Endothelial cell (in vitro differentiated cells): ENCODE results near the gene NSMF. TPM values are rescaled to one million over a fixed set of nuclear protein-coding genes. Genes with fewer than 3 reads are reported as not detected.

Experiments used
- DNase-seq: peaks from one replicate; pipeline ENCODE4 v3.0.0; 2021; ENCODE audit warnings: low spot score
- H3K27ac Mint-ChIP-seq: one replicate; pipeline ENCODE4 v1.8.0; 2021; ENCODE audit warnings: mixed read lengths, inconsistent platforms; ENCODE audit not compliant: unreplicated experiment
- H3K27me3 Mint-ChIP-seq: one replicate; pipeline ENCODE4 v1.8.0; 2021; ENCODE audit warnings: mild to moderate bottlenecking, moderate library complexity, mixed read lengths, inconsistent platforms; ENCODE audit not compliant: unreplicated experiment
- H3K36me3 Mint-ChIP-seq: one replicate; pipeline ENCODE4 v1.8.0; 2021; ENCODE audit warnings: mild to moderate bottlenecking, low read depth, mixed read lengths, inconsistent platforms; ENCODE audit not compliant: unreplicated experiment
- H3K4me1 Mint-ChIP-seq: one replicate; pipeline ENCODE4 v1.8.0; 2021; ENCODE audit warnings: mild to moderate bottlenecking, mixed read lengths, inconsistent platforms; ENCODE audit not compliant: unreplicated experiment
- H3K4me3 Mint-ChIP-seq: one replicate; pipeline ENCODE4 v1.8.0; 2021; ENCODE audit warnings: mild to moderate bottlenecking, mixed read lengths, inconsistent platforms; ENCODE audit not compliant: unreplicated experiment
- H3K9me3 Mint-ChIP-seq: one replicate; pipeline ENCODE4 v1.8.0; 2021; ENCODE audit warnings: mixed read lengths, inconsistent platforms; ENCODE audit not compliant: unreplicated experiment
- total RNA-seq: library from RNA; stranded (reverse); fragmentation: NEBNext Ultra II Directional; extraction: Animal tissue kit (Norgen Biotek cat#: 25700); gene quantifications from one replicate; pipeline ENCODE4 v1.2.1, GENCODE V29; 2021; ENCODE audit not compliant: unreplicated experiment
- TF ChIP-seq, protein P1 (sequence below): fragments of 200-600 bp; sonication (generic); IDR thresholded peaks from one replicate; pipeline ENCODE4 v1.5.0; 2021; ENCODE audit warnings: antibody characterized with exemption; ENCODE audit not compliant: unreplicated experiment

Gene NSMF
- total RNA-seq, 1 donor from 2014 or later: 43.0 TPM

GRCh38 chr9:137485343-137486140, 26.4 kb upstream of the NSMF start:
- Mint-ChIP-seq H3K4me1 (no peaks in the 10 kb centered on the region), H3K27me3 (peaks cover 2% of the 10 kb centered on the region), H3K27ac (no peak overlapping the region), H3K9me3 (no peaks in the 10 kb centered on the region), H3K4me3 (no peak overlapping the region), H3K36me3 (no peaks in the 10 kb centered on the region)
- TF ChIP-seq, protein P1, sequence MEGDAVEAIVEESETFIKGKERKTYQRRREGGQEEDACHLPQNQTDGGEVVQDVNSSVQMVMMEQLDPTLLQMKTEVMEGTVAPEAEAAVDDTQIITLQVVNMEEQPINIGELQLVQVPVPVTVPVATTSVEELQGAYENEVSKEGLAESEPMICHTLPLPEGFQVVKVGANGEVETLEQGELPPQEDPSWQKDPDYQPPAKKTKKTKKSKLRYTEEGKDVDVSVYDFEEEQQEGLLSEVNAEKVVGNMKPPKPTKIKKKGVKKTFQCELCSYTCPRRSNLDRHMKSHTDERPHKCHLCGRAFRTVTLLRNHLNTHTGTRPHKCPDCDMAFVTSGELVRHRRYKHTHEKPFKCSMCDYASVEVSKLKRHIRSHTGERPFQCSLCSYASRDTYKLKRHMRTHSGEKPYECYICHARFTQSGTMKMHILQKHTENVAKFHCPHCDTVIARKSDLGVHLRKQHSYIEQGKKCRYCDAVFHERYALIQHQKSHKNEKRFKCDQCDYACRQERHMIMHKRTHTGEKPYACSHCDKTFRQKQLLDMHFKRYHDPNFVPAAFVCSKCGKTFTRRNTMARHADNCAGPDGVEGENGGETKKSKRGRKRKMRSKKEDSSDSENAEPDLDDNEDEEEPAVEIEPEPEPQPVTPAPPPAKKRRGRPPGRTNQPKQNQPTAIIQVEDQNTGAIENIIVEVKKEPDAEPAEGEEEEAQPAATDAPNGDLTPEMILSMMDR: no peak
- no peak for DNase-seq

DNA sequence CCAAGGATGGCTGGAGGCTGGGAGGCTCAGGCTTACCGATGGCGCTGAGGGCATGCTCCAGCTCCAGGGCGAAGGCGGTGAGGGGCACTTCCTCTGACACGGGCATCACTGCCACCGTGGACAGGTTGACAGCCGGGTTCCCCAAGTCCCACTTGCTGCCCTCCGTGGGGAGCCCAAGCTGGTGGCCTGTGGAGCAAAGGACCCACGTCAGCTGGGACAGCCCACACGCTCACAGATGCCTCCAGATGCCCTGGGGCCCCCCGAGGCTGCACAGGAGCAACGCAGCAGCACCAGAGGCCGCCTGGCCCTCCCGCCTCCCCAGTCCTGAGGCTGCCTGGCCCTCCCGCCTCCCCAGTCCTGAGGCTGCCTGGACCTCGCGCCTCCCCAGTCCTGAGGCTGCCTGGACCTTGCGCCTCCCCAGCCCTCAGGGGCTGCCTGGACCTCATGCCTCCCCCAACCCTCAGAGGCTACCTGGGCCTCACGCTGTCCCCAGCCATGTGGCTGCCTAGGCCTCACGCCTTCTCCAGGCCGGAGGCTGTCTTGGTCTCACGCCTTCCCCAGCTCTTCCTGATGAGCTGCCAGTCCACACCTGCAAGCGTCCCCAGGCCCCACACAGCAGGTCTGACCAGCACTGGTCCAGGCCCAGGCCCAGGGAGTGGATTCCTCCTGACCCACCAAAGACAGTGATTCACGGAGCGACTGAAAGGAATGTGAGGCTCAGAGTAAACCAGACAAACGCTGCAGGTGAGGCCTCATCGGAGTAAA, 25.6 kb upstream of the NSMF start:
- Mint-ChIP-seq H3K27me3 (no peaks in the 10 kb centered on the region), H3K27ac (no peak overlapping the region), H3K36me3 (no peaks in the 10 kb centered on the region), H3K4me3 (no peak overlapping the region), H3K9me3 (no peaks in the 10 kb centered on the region), H3K4me1 (peaks cover under 1% of the 10 kb centered on the region)
- TF ChIP-seq, protein P1: no peak
- no peak for DNase-seq

- no peak overlapping the region for H3K27ac Mint-ChIP-seq
- H3K4me3 Mint-ChIP-seq: no peak overlapping the region
- H3K4me1 Mint-ChIP-seq: peaks cover 6% of the 10 kb centered on the region
- peaks cover 5% of the 10 kb centered on the region for H3K27me3 Mint-ChIP-seq
- DNase-seq: no peak
- TF ChIP-seq, protein P1: no peak
- H3K36me3 Mint-ChIP-seq: peaks cover 3% of the 10 kb centered on the region
- no peaks in the 10 kb centered on the region for H3K9me3 Mint-ChIP-seq
Measured at GRCh38 chr9:137482094-137482781, 23.1 kb upstream of the NSMF start.

DNA sequence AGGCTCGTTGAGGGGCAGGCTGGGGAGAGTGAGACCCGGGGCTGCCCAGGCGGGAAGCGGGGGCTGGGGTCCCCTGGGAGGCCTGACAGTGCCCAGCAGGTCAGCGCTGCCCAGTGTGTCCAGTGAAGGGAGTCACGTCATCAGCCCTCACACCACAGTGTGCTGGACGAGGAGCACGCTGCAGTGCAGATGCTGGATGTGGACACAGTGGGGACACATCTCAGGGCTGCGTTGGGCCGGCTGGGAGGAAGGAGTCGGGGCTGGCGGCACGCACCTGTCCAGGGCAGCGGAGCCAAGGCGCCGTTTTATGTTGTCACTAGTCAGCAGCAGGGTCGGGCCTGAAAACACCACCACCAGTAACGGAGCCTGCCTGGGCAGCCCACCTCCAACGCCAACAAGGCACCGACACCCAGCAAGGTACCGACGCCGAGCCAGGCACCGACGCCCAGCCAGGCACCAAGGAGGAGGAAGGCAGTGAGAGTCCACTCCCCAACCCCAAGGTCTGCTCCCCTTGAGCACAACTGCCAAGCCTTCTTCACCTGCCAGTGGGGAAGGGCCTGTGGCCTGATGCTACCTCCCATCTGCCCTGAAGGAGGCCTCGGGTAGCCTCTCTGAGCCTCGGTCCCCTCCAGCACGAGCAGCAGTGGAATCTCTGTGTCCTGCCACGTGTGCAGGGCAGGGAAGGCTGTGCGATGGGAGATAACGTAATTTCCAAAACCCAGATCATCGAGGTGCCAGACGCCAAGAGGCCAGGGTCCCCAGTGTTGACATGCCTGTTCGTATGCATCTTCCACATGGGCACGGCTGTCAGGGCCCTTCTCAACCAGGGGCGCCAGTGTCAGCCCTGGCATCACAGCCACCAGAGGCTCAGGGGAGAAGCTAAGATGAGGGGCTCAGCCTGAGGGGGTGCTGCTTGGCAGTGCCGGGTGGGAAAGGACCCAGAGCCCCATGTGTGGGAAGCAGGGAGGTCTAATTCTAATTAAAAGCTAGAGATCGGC, 21.9 kb upstream of the NSMF start:
- DNase-seq: no peak
- H3K36me3 Mint-ChIP-seq: peaks cover 6% of the 10 kb centered on the region

More for the DNA sequence above, 21.9 kb upstream of the NSMF start:
- H3K27ac Mint-ChIP-seq: no peak overlapping the region
- TF ChIP-seq, protein P1: no peak
- H3K4me1 Mint-ChIP-seq: peaks cover 6% of the 10 kb centered on the region
- H3K4me3 Mint-ChIP-seq: no peak overlapping the region
- peaks cover 7% of the 10 kb centered on the region for H3K27me3 Mint-ChIP-seq
- H3K9me3 Mint-ChIP-seq: no peaks in the 10 kb centered on the region
